ENCODE measurements around the gene ADD2.

DNA sequence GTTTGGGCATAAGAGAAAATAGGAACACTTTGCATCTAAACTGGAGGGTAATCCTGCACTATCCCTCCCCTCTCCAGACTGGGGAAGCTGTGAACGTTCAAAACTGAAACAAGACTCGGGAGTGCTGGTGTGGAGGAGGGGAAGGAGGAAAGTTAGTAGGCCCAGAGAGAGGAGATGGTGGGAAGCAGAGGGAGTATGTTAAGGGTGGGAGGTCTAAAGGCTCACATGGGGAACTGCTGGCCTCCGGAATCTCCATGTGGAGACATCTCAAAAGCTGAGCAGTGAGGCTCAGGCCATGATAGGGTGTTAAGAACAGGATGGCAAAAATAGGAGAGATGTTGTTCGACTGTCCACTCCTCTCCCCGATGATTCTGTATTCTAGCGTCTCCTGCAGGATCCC is 47.9 kb downstream of the ADD2 start:
- TF ChIP-seq, protein P1, sequence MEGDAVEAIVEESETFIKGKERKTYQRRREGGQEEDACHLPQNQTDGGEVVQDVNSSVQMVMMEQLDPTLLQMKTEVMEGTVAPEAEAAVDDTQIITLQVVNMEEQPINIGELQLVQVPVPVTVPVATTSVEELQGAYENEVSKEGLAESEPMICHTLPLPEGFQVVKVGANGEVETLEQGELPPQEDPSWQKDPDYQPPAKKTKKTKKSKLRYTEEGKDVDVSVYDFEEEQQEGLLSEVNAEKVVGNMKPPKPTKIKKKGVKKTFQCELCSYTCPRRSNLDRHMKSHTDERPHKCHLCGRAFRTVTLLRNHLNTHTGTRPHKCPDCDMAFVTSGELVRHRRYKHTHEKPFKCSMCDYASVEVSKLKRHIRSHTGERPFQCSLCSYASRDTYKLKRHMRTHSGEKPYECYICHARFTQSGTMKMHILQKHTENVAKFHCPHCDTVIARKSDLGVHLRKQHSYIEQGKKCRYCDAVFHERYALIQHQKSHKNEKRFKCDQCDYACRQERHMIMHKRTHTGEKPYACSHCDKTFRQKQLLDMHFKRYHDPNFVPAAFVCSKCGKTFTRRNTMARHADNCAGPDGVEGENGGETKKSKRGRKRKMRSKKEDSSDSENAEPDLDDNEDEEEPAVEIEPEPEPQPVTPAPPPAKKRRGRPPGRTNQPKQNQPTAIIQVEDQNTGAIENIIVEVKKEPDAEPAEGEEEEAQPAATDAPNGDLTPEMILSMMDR (IDR thresholded peaks at IDR 0.05): no peak
- no peak for TF ChIP-seq POLR2A (IDR thresholded peaks at IDR 0.05)

Data from adrenal gland (tissue), 5 donors.